OCI-LY7 (cell line): ENCODE results near the gene DPYD. TPM values are rescaled to one million over a fixed set of nuclear protein-coding genes. Genes with fewer than 3 reads are reported as not detected.

Source experiments
- BruUV-seq: library from RNA; stranded (reverse); fragments of 400-500 nt; replicated peaks from 2 replicates; lab custom pipeline; 2021; lab: Mats Ljungman, UMichigan
- CTCF ChIA-PET: fragments of 300-600 bp; sonication (Branson Sonifier 250); formaldehyde crosslinking; loops from one replicate; lab custom pipeline; 2022; ENCODE audit warnings: antibody characterized with exemption; ENCODE audit not compliant: unreplicated experiment; lab: Charles Lee
- POLR2A ChIA-PET: fragments of 300-600 bp; sonication (Branson Sonifier 250); formaldehyde crosslinking; loops from one replicate; lab custom pipeline; 2022; ENCODE audit warnings: antibody characterized with exemption; lab: Charles Lee
- DNase-seq: peaks from one replicate; pipeline ENCODE4 v3.0.0-alpha.2; 2015; ENCODE audit warnings: low spot score
- H2AFZ ChIP-seq: fragments of 200-600 bp; sonication (generic), shearing (Covaris generic); 2 replicates; pipeline ENCODE4 v1.6.1; 2014; ENCODE audit warnings: mild to moderate bottlenecking, antibody characterized with exemption, low read length, moderate library complexity
- H3K27ac ChIP-seq: fragments of 200-600 bp; sonication (generic); 2 replicates; pipeline ENCODE4 v1.5.1; 2014; ENCODE audit warnings: mixed run types, low read depth, mild to moderate bottlenecking, moderate library complexity, low read length, inconsistent platforms; ENCODE audit not compliant: poor library complexity, severe bottlenecking
- H3K36me3 ChIP-seq: fragments of 200-600 bp; sonication (generic); 2 replicates; pipeline ENCODE4 v1.6.1; 2014; ENCODE audit warnings: mild to moderate bottlenecking, antibody characterized with exemption, low read length, moderate library complexity, mixed read lengths; ENCODE audit not compliant: insufficient read depth
- H3K4me1 ChIP-seq: fragments of 200-600 bp; sonication (generic); 2 replicates; pipeline ENCODE4 v1.5.1; 2014; ENCODE audit warnings: mild to moderate bottlenecking, low read length; ENCODE audit not compliant: insufficient read depth, poor library complexity, severe bottlenecking
- H3K4me2 ChIP-seq: fragments of 200-600 bp; sonication (generic); 2 replicates; pipeline ENCODE4 v1.6.1; 2014; ENCODE audit warnings: mild to moderate bottlenecking, low read length
- H3K4me3 ChIP-seq: fragments of 200-600 bp; sonication (generic); 2 replicates; pipeline ENCODE4 v1.5.1; 2014; ENCODE audit warnings: mild to moderate bottlenecking, low read depth, low read length; ENCODE audit not compliant: poor library complexity, severe bottlenecking
- H3K79me2 ChIP-seq: fragments of 200-600 bp; sonication (generic); 2 replicates; pipeline ENCODE4 v1.6.1; 2016; ENCODE audit warnings: low read depth, mild to moderate bottlenecking, low read length, moderate library complexity, mixed read lengths; ENCODE audit not compliant: insufficient read depth
- H3K9me2 ChIP-seq: fragments of 200-600 bp; sonication (generic); 2 replicates; pipeline ENCODE4 v1.6.1; 2016; ENCODE audit warnings: mild to moderate bottlenecking, low read length, mixed read lengths; ENCODE audit not compliant: insufficient read depth
- H3K9me3 ChIP-seq: fragments of 200-600 bp; sonication (generic); 2 replicates; pipeline ENCODE4 v1.6.1; 2014; ENCODE audit warnings: mild to moderate bottlenecking, mixed run types, low read length, mixed read lengths
- H4K20me1 ChIP-seq: fragments of 200-600 bp; sonication (generic); 2 replicates; pipeline ENCODE4 v1.6.1; 2014; ENCODE audit warnings: mild to moderate bottlenecking, antibody characterized with exemption, low read length, moderate library complexity, mixed read lengths; ENCODE audit not compliant: insufficient read depth
- CTCF ChIP-seq: fragments of 200-600 bp; sonication (generic); conservative IDR thresholded peaks from 2 replicates; pipeline ENCODE4 v1.5.1; 2014; ENCODE audit warnings: mild to moderate bottlenecking, antibody characterized with exemption, low read length, moderate library complexity, mixed read lengths
- EZH2phosphoT487 ChIP-seq: fragments of 200-600 bp; sonication (generic); IDR thresholded peaks from 2 replicates; pipeline ENCODE4 v1.6.1; 2018; ENCODE audit warnings: low read depth, borderline replicate concordance, mild to moderate bottlenecking, mixed run types, antibody characterized with exemption, low read length, moderate library complexity, mixed read lengths
- intact Hi-C: fragments of 100-400 bp; cut with micrococcal nuclease; formaldehyde crosslinking; loops from one replicate; pipeline ENCODE4 v1.10.0; 2022; ENCODE audit not compliant: unreplicated experiment
- total RNA-seq, 2 experiments: library from RNA; depleted of rRNA in 1 of 2; stranded (reverse); fragments of >200 nt in 1 of 2; shearing (Covaris generic) in 1 of 2; gene quantifications; 2 replicates each; pipeline ENCODE4 v1.2.3, GENCODE V29; 2014 to 2022

The DPYD gene
- total RNA-seq, 2 experiments from 2014 or later = 5.5 to 13.4 TPM

GRCh38 chr1:97730271-97730670 is 190.6 kb downstream of the DPYD start:
- no peaks in the 10 kb centered on the region; the same call in 1 of the 2 replicates for H4K20me1 ChIP-seq
- H3K4me2 ChIP-seq = no peak overlapping the region
- H2AFZ ChIP-seq = no peak overlapping the region
- H3K9me2 ChIP-seq = no peaks in the 10 kb centered on the region
- H3K4me1 ChIP-seq = no peaks in the 10 kb centered on the region
- TF ChIP-seq EZH2phosphoT487 = no peak
- no peak for TF ChIP-seq CTCF
- no peaks in the 10 kb centered on the region for H3K9me3 ChIP-seq
- no peaks in the 10 kb centered on the region for H3K79me2 ChIP-seq
- intact Hi-C loops = no loop called here
- ChIA-PET CTCF (no interaction called here), POLR2A (interaction anchor here (0.7 kb wide), 1 partner anchor 86 kb away, joined by 3 read pairs; no protein-coding TSS in a partner anchor)
- no peak overlapping the region for H3K4me3 ChIP-seq
- DNase-seq = no peak
- H3K27ac ChIP-seq = no peak overlapping the region
- no TSS peak for BruUV-seq
- no peaks in the 10 kb centered on the region for H3K36me3 ChIP-seq

GRCh38 chr1:97728436-97728835 is 192.4 kb downstream of the DPYD start:
- no peak overlapping the region for H3K4me3 ChIP-seq
- H3K79me2 ChIP-seq = no peaks in the 10 kb centered on the region
- no TSS peak for BruUV-seq
- no peaks in the 10 kb centered on the region for H4K20me1 ChIP-seq
- no peaks in the 10 kb centered on the region for H3K36me3 ChIP-seq
- ChIA-PET POLR2A (no interaction called here), CTCF (no interaction called here)
- no peak overlapping the region for H3K4me2 ChIP-seq
- intact Hi-C loops = no loop called here
- TF ChIP-seq EZH2phosphoT487 (no peak), CTCF (no peak)
- H2AFZ ChIP-seq = no peak overlapping the region
- no peaks in the 10 kb centered on the region for H3K9me2 ChIP-seq
- no peak for DNase-seq
- no peaks in the 10 kb centered on the region for H3K9me3 ChIP-seq
- H3K27ac ChIP-seq = no peak overlapping the region
- no peaks in the 10 kb centered on the region for H3K4me1 ChIP-seq

- H3K36me3 ChIP-seq = no peaks in the 10 kb centered on the region
- H3K9me3 ChIP-seq = no peaks in the 10 kb centered on the region
- no peak overlapping the region for H3K4me3 ChIP-seq
- no peak for DNase-seq
- CTCF ChIA-PET = no interaction called here
- no peak overlapping the region for H2AFZ ChIP-seq
- H3K4me1 ChIP-seq = no peaks in the 10 kb centered on the region
- no peak for TF ChIP-seq EZH2phosphoT487
- no peak for TF ChIP-seq CTCF
- POLR2A ChIA-PET = interaction anchor here (0.7 kb wide), 1 partner anchor 10 kb away, joined by 3 read pairs; no protein-coding TSS in a partner anchor
- no TSS peak for BruUV-seq
- H4K20me1 ChIP-seq = no peaks in the 10 kb centered on the region
- H3K27ac ChIP-seq = no peak overlapping the region
- no peak overlapping the region for H3K4me2 ChIP-seq
- H3K9me2 ChIP-seq = no peaks in the 10 kb centered on the region
- intact Hi-C loops = no loop called here
- H3K79me2 ChIP-seq = no peaks in the 10 kb centered on the region
These were observed 193.8 kb downstream of the DPYD start for GRCh38 chr1:97727029-97727428.
